Fibroblast of lung (primary cell): ENCODE measurements around the gene CCDC157. TPM values are rescaled to one million over a fixed set of nuclear protein-coding genes. Genes with fewer than 3 reads are reported as not detected.

ENCODE experiments used
- DNase-seq, 2 donors: peaks; one replicate each; pipeline versions ENCODE4 v3.0.0 to v3.0.0-alpha.2; 2010; ENCODE audit warnings: low read depth in 2 of 2
- H2AFZ ChIP-seq: 2 replicates; pipeline ENCODE4 v1.5.1; 2012; ENCODE audit warnings: low read length, control low read depth, inconsistent platforms
- H3K27ac ChIP-seq: 2 replicates; pipeline ENCODE4 v1.5.1; 2011; ENCODE audit warnings: low read length, control low read depth; ENCODE audit not compliant: insufficient read depth
- H3K27me3 ChIP-seq: 2 replicates; pipeline ENCODE4 v1.5.1; 2011; ENCODE audit warnings: mild to moderate bottlenecking, low read length; ENCODE audit not compliant: control insufficient read depth, insufficient read depth
- H3K36me3 ChIP-seq: 2 replicates; pipeline ENCODE4 v1.5.1; 2011; ENCODE audit warnings: low read length; ENCODE audit not compliant: control insufficient read depth, insufficient read depth
- H3K4me1 ChIP-seq: 2 replicates; pipeline ENCODE4 v1.5.1; 2011; ENCODE audit warnings: low read length; ENCODE audit not compliant: control insufficient read depth, insufficient read depth; ENCODE audit errors: extremely low read depth
- H3K4me2 ChIP-seq: 2 replicates; pipeline ENCODE4 v1.5.1; 2011; ENCODE audit warnings: low read length, control low read depth; ENCODE audit not compliant: insufficient read depth; ENCODE audit errors: extremely low read depth
- H3K4me3 ChIP-seq, 4 experiments: fragments of 200-600 bp in 1 of 4; sonication (generic) in 1 of 4; replicated peaks in 1 of 4; 2 replicates each; pipeline ENCODE4 v1.5.1; 2011 to 2016; ENCODE audit warnings: low read length in 4 of 4, low read depth in 3 of 4, mild to moderate bottlenecking in 3 of 4, control low read depth in 2 of 4, inconsistent platforms in 1 of 4, mixed read lengths in 1 of 4; ENCODE audit not compliant: insufficient read depth in 1 of 4; ENCODE audit errors: control extremely low read depth in 1 of 4
- H3K79me2 ChIP-seq: 2 replicates; pipeline ENCODE4 v1.5.1; 2012; ENCODE audit warnings: mild to moderate bottlenecking, low read length, inconsistent platforms; ENCODE audit not compliant: control insufficient read depth, insufficient read depth
- H3K9ac ChIP-seq: 2 replicates; pipeline ENCODE4 v1.5.1; 2011; ENCODE audit warnings: mild to moderate bottlenecking, low read length, control low read depth; ENCODE audit not compliant: insufficient read depth
- H3K9me3 ChIP-seq: 2 replicates; pipeline ENCODE4 v1.5.1; 2012; ENCODE audit warnings: low read depth, low read length; ENCODE audit not compliant: control insufficient read depth, insufficient read depth
- H4K20me1 ChIP-seq: 2 replicates; pipeline ENCODE4 v1.5.1; 2011; ENCODE audit warnings: low read length; ENCODE audit not compliant: control insufficient read depth, insufficient read depth; ENCODE audit errors: extremely low read depth
- CTCF ChIP-seq, 2 donors: IDR thresholded peaks in 1 of 2; conservative IDR thresholded peaks in 1 of 2; 1 replicate in 1 of 2; 2 replicates in 1 of 2; pipeline ENCODE4 v1.5.1; 2011 to 2012; ENCODE audit warnings: low read length in 2 of 2, control low read depth in 1 of 2, inconsistent platforms in 1 of 2, low read depth in 1 of 2, mild to moderate bottlenecking in 1 of 2
- EZH2 ChIP-seq: IDR thresholded peaks from 2 replicates; pipeline ENCODE4 v1.5.1; 2012; ENCODE audit warnings: low read length, control low read depth, mild to moderate bottlenecking; ENCODE audit errors: missing control alignments
- polyA plus RNA-seq, 2 donors: library from polyadenylated mRNA; depleted of rRNA in 1 of 2; stranded (reverse) in 1 of 2; unstranded in 1 of 2; fragments of >200 nt; gene quantifications; 2 replicates each; pipeline ENCODE4 v1.2.1, GENCODE V29; 2011 to 2012; ENCODE audit warnings: missing spikeins in 1 of 2
- total RNA-seq: library from RNA; depleted of rRNA; stranded (reverse); fragments of >200 nt; gene quantifications from 2 replicates; pipeline ENCODE4 v1.2.1, GENCODE V29; 2014

Gene CCDC157
- total and polyA plus RNA-seq, 2 donors (not counting 1 experiment from before 2014, with no cell fraction given), result 0.77 to 1.5 TPM

DNA sequence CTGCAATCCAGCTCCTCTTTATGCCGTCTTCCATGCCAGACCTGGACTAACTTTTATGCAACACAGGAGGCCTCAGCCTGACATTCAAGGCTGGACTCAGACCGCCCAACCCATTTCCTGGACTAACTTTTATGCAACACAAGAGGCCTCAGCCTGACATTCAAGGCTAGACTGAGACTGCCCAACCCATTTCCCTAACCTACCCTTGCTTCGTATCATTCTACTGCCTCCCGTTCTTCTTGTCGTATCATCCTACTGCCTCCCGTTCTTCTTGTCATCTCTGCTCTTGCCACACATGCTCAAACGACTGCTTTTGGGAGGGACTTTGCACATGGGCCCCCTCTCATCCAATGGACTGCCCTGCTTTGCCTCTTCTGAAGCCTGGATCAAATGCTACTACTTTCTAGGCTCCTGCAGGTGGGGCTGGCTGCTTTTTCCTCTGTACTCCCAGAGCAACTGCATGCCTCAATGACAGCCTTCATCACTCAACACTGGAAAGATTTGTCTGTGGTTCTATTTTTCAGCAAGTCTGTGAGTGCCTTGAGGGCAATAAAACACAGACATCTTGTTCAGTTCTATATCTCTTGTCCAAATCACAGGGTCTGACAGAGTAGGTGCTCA lies 37.9 kb upstream of the CCDC157 start:
- no peak overlapping the region for H3K27ac ChIP-seq
- peaks cover 6% of the 10 kb centered on the region for H3K4me1 ChIP-seq
- H3K9me3 ChIP-seq, result no peaks in the 10 kb centered on the region
- no peak for TF ChIP-seq EZH2
- TF ChIP-seq CTCF (conservative IDR thresholded peaks at IDR 0.05 in 1 of 2, IDR thresholded peaks at IDR 0.05 in 1 of 2; ENCODE audit: low read depth in 1 of 2, low read length in 2 of 2), result no peak
- DNase-seq, result peak in 1 of 2 donors; percentile 32
- H3K4me3 ChIP-seq, result no peak overlapping the region
- H4K20me1 ChIP-seq, result peaks cover 2% of the 10 kb centered on the region
- H3K9ac ChIP-seq, result no peak overlapping the region
- H3K36me3 ChIP-seq, result peaks cover 2% of the 10 kb centered on the region
- H3K27me3 ChIP-seq, result no peaks in the 10 kb centered on the region
- H3K79me2 ChIP-seq, result peaks cover 17% of the 10 kb centered on the region
- H3K4me2 ChIP-seq, result no peak overlapping the region
- H2AFZ ChIP-seq, result no peak overlapping the region

- Histone ChIP-seq H3K36me3 (peaks cover 2% of the 10 kb centered on the region), H3K4me1 (peaks cover 13% of the 10 kb centered on the region), H3K9me3 (no peaks in the 10 kb centered on the region), H3K79me2 (peaks cover 19% of the 10 kb centered on the region), H3K9ac (no peak overlapping the region), H3K27ac (no peak overlapping the region), H3K4me3 (no peak overlapping the region), H4K20me1 (peaks cover 2% of the 10 kb centered on the region), H2AFZ (no peak overlapping the region), H3K4me2 (no peak overlapping the region), H3K27me3 (no peaks in the 10 kb centered on the region)
- TF ChIP-seq EZH2 (no peak), CTCF (conservative IDR thresholded peaks at IDR 0.05 in 1 of 2, IDR thresholded peaks at IDR 0.05 in 1 of 2; ENCODE audit: low read depth in 1 of 2, low read length in 2 of 2) (no peak)
- DNase-seq, result no peak
Measured at GRCh38 chr22:30320021-30320556, 36.7 kb upstream of the CCDC157 start.

GRCh38 chr22:30321461-30321860 lies 35.3 kb upstream of the CCDC157 start:
- Histone ChIP-seq H4K20me1 (peaks cover 2% of the 10 kb centered on the region), H3K4me1 (peaks cover 12% of the 10 kb centered on the region), H3K27ac (no peak overlapping the region), H2AFZ (no peak overlapping the region), H3K4me3 (no peak overlapping the region), H3K9ac (no peak overlapping the region), H3K9me3 (no peaks in the 10 kb centered on the region), H3K4me2 (no peak overlapping the region), H3K79me2 (peaks cover 21% of the 10 kb centered on the region), H3K27me3 (no peaks in the 10 kb centered on the region), H3K36me3 (peaks cover 2% of the 10 kb centered on the region)
- DNase-seq, result no peak
- no peak for TF ChIP-seq EZH2
- no peak for TF ChIP-seq CTCF (conservative IDR thresholded peaks at IDR 0.05 in 1 of 2, IDR thresholded peaks at IDR 0.05 in 1 of 2; ENCODE audit: low read depth in 1 of 2, low read length in 2 of 2)
